CD4-positive, alpha-beta T cell treated with Interleukin-2 at 100 ng/mL for 4 hours (primary cell): ENCODE measurements around the gene BRAF.
"Not testable (repeated sequence)": the region's sequence is repeated elsewhere in the genome, so short reads cannot be mapped to it uniquely, and the experiment has no call there.

Experiments used
- DNase-seq: peaks from one replicate; pipeline ENCODE4 v3.0.0-alpha.2; 2020; ENCODE audit warnings: low spot score

The BRAF gene

DNA sequence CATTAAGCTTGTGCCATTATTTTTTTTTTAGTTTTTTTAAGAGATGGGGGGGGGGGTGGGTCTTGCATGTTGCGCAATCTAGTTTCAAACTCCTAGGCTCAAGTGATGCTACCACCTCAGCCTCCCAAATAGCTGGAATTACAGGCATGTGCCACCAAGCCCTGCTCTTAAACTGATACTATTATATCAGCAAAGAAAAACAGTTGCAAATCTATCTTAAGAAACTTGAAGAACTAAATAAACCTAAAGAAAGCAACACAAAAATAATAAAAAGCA lies 47.5 kb downstream of the BRAF start:
- no peak for DNase-seq

DNA sequence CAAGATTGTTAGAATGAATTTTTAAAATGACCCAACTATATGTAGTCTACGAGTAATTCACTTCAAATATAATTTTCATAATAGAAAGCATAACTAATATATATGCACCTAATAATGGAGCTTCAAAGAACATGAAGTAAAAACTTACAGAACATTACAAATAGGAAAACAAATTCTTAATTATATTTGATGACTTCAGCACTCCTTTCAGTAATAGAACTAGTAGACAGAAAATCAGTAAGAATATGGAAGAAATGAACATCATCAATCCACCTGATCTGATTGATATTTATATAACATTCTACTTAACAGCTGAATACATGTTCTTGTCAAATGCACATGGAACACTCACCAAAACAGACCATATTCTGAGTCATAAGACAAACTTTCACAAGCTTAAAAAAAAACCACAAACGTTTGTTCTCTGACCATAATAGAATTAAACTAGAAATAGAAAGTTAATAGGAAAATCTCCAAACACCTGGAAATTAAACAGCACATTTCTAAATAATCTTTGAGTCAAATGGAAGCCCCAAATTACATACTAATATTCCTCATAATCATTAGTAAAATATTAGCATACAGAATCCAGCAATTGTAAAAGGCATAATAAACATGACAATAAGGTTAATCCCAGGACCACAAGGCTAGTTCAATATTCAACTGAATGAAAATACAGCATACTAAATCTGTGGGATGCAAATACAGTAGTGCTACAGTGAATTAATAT lies 48.0 kb downstream of the BRAF start:
- peak; percentile 14 for DNase-seq

DNA sequence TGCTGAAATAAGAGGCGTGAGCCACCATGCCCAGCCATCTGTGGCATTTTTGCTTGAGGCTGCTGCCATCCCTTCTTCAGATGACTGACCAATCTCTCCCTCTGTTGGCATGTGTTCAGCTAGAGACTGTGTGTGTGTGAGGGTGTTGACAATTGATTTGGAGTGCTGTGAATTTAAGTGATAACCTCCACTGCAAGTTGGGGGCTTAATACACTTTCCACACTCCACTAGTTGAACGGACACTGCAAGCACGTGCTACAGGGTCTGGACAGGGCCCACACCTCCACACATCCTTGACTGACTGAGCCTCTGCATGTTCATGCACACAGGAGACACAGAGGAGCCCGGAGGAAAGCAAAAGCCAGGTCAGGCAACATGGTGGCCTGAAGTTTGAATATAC lies 51.3 kb downstream of the BRAF start:
- DNase-seq: no peak

DNA sequence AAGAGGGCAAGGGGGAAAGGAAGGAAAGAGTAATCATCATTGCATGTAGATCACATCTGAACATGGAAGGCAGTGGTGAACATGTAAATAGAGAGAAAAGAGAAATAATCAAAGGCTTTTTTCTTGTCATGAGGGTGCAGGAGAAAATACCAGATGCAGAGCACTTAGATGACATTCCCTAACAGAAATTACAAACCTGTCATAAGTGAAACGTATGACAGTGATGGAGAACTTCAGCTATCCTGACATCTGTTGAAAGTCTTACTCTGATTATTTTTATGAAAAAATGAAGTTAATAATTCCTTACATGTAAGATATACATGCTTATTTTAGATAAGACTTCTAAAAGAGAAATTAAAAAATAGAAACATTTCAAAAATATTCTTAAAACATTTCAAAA lies 54.7 kb downstream of the BRAF start:
- no peak for DNase-seq

- no peak for DNase-seq
Observed at GRCh38 chr7:140869430-140869829, 55.3 kb downstream of the BRAF start.

GRCh38 chr7:140867467-140868462 lies 57.0 kb downstream of the BRAF start:
- DNase-seq: no peak

DNA sequence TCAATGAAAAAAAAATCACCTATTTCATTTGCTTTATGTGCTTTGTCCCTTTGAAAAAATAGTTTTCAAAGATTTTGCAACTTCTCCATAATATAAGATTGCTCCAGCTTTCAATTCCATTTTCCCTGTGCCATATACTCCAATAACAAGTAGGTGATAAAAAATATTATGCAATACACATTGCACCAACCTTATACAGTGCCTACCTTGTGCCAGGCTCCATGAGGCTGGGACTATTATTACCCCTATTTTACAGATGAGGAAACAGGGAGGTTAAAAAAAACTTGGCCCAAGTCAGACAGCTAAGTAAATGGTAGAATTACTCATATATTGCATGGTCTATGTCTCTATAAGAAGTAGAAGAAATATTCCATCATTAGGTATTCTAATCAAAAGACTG lies 57.8 kb downstream of the BRAF start:
- DNase-seq: no peak

- DNase-seq: no peak
Observed at GRCh38 chr7:140864732-140865131, 60.0 kb downstream of the BRAF start.

DNA sequence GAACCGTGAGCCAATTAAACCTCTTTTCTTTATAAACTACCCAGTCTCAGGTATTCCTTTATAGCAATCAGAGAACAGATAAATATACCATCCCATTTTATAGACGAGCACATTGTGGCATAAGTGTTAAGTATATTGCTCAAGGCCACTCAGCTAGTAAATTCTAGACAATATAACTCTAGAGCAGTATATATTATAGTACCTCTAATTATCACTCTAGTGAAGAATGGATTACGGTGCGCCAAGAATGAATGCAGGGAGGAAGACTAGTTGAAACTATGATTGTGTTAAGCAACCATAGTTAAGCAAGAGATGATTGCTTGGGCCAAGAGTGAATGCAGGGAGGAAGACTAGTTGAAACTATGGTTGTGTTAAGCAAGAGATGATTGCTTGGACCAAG lies 60.9 kb downstream of the BRAF start:
- no peak for DNase-seq

DNA sequence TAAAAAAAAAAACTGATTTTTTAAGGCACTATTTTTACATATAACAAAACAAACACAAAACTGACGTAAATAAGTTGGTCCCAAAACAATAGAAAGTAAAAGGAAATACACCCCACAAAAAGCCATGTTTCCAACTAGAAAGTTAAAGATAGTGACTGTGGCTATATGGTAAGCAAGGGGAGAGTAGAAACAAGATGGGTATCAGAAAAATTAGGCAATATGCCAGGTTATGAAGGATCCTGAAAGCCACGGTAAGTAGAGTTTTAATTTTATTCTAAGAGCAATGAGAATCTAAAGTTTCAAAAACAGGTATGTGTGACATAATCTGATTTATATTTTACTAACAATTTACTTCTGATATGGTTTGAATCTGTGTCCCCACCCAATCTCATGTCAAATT lies 61.5 kb downstream of the BRAF start:
- DNase-seq: no peak

DNA sequence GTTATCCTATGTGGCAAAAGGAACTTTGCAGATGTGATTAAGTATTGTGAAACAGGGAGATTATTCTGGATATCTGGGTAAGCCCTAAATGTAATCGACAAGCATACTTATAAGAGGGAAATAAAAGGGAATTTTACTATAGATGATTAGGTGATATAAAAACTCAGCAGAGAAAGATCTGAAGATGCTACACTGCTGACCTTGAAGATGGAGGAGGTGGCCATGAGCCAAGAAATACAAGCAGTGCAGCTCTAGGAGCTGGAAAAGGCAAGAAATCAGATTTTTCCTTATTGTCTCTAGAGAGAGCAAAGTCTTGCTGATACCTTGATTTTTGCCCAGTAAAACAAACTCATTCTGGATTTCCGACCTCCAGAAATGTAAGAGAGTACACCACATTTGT lies 67.7 kb downstream of the BRAF start:
- no peak for DNase-seq

DNA sequence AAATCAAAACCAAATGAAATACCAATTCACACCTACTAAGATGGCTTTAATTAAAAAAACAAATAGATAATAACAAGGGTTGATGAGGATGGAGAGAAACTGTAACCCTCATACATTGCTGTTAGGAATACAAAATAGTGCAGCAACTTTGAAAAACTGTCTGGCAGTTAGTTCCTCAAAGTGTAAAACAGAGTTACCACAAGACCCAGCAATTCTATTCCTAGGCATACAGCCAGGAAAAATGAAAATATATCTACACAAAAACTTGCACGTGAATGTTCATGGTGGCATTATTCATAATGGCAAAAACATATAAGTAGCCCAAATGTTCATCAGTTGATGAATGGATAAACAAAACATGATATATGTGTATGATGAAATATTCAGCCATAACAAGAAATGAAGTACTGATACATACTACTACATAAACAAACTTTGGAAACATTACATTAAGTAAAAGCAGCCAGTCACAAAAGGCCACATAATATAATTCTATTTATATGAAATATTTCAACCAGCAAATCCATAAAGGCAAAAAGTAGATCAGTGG lies 83.5 kb downstream of the BRAF start:
- DNase-seq: no peak

- DNase-seq: no peak
Observed at GRCh38 chr7:140831724-140832123, 93.0 kb downstream of the BRAF start.

DNA sequence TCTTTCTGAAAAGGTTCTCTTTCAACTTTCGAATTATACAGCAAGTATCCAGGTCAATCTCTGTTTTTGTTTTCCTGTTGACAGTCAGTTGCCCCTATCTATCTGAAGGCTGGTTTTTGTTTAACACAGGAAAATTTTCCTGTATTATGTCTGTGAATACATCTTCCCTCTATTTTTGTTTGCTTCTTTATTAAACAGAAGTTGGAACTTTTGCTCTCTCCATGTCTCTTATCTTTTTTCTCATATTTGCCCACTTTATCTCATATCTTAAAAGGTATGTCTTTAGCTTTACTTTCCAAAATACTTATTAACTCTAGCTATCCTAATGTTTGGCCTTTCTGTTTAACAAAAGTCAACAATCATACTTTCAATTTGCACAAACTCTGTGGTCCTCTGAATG lies 95.0 kb downstream of the BRAF start:
- DNase-seq: no peak

GRCh38 chr7:140828741-140829140 lies 96.0 kb downstream of the BRAF start:
- no peak for DNase-seq

GRCh38 chr7:140817383-140817782 lies 107.3 kb downstream of the BRAF start:
- DNase-seq: not testable (repeated sequence)

GRCh38 chr7:140810830-140811556 lies 113.7 kb downstream of the BRAF start:
- peak; percentile 75 for DNase-seq

DNA sequence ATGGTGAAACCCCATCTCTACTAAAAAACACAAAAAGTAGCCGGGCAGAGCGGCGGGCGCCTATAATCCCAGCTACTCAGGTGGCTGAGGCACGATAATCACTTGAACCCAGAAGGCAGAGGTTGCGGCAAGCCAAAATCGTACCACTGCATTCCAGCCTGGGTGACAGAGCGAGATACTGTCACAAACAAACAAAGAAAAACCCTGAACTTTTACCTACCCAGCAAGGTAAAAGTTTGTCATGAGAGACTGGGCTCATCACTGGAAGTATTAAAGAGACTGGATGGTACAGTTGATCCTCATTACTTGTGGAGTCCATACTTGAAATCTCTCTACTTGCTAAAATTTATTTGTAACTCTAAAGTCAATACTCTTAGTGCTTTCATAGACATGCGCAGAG lies 114.3 kb downstream of the BRAF start:
- no peak for DNase-seq

DNA sequence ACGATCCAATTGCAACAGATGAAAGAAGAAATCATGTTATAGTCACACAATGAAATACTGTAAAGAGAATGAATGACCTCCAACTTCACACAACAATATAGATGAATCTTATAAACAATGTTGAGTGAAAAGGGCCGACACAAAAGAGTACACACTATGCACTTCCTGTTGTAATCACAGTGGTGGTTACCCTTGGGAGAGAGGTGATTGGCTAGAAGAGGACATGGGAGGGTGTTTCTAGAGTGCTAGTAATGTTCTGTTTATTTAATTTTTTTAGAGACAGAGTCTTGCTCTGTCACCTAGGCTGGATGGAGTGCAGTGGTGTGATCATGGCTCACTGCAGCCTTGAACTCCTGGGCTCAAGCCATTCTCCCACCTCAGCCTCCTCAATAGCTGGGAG lies 145.8 kb downstream of the BRAF start:
- no peak for DNase-seq

- no peak for DNase-seq
Observed at GRCh38 chr7:140778568-140778967, 146.2 kb downstream of the BRAF start.

GRCh38 chr7:140774371-140774770 lies 150.4 kb downstream of the BRAF start:
- DNase-seq: no peak

DNA sequence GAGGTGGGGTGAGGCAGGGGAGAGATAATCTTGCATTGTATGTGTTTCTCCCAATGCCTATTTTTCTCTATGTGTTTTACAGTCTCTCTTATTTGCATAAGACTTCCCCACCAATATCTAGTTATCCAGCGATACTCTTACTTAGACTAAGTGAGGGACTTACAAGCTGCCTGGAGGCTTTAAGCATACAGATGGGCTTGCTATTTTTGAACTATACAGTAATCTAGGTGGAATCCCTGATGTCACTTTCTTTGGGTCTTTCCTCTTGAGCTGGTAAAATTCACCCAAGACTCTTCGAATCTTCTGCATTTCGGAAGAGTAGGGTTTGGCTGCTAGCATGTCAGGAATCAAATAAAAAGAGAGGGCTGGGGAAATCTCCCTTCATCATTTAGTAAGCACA lies 151.6 kb downstream of the BRAF start:
- no peak for DNase-seq

- no peak for DNase-seq
Observed at GRCh38 chr7:140771826-140772225, 152.9 kb downstream of the BRAF start.
